ENCODE measurements around the gene PRKG1.

GRCh38 chr10:51188866-51189265 is 114.6 kb downstream of the PRKG1 start:
- no peak for TF ChIP-seq CTCF (IDR thresholded peaks at IDR 0.05)
- TF ChIP-seq ZFX (IDR thresholded peaks at IDR 0.05; ENCODE audit: borderline replicate concordance): no peak
